Endothelial cell of umbilical vein (primary cell): Measurements from ENCODE around the gene ITGA1. TPM values are rescaled to one million over a fixed set of nuclear protein-coding genes. Genes with fewer than 3 reads are reported as not detected.

Experiments used
- BruUV-seq: library from RNA; stranded (reverse); fragments of 400-500 nt; replicated peaks from 2 replicates; lab custom pipeline; 2021; lab: Mats Ljungman, UMichigan
- CTCF ChIA-PET: fragments of 300-600, 350-600 bp; sonication (Branson Sonifier 250); formaldehyde crosslinking; loops from one replicate; lab custom pipeline; 2021; ENCODE audit warnings: antibody characterized with exemption, inconsistent platforms; lab: Charles Lee
- POLR2A ChIA-PET: fragments of 300-600, 350-600 bp; sonication (Branson Sonifier 250); formaldehyde crosslinking; loops from one replicate; lab custom pipeline; 2021; ENCODE audit warnings: antibody characterized with exemption, inconsistent platforms; lab: Charles Lee
- DNase-seq: peaks from one replicate; pipeline ENCODE4 v3.0.0-alpha.2; 2011; ENCODE audit warnings: low read depth, low spot score
- FAIRE-seq: peaks from 2 replicates; lab custom pipeline; 2011; peaks lifted over from hg19 to GRCh38; lab: Jason Lieb, UNC
- H2AFZ ChIP-seq: 2 replicates; pipeline ENCODE4 v1.6.0; 2012; ENCODE audit warnings: low read depth, low read length, control low read depth, inconsistent platforms
- H3K27ac ChIP-seq: 2 replicates; pipeline ENCODE4 v1.5.1; 2011; ENCODE audit warnings: low read depth, mild to moderate bottlenecking, control low read depth, low read length, moderate library complexity; ENCODE audit not compliant: insufficient read depth
- H3K27me3 ChIP-seq, 2 experiments: 2 replicates each; pipeline versions ENCODE4 v1.6.0 to v1.6.1; 2011; ENCODE audit warnings: low read length in 2 of 2, mixed read lengths in 1 of 2; ENCODE audit not compliant: control insufficient read depth in 2 of 2, insufficient read depth in 2 of 2
- H3K36me3 ChIP-seq, 2 experiments: 2 replicates in 1 of 2; 3 replicates in 1 of 2; pipeline ENCODE4 v1.5.1; 2011; ENCODE audit warnings: low read length in 2 of 2, mild to moderate bottlenecking in 1 of 2, moderate library complexity in 1 of 2; ENCODE audit not compliant: control insufficient read depth in 2 of 2, insufficient read depth in 2 of 2; ENCODE audit errors: extremely low read depth in 1 of 2
- H3K4me1 ChIP-seq: 3 replicates; pipeline ENCODE4 v1.5.1; 2011; ENCODE audit warnings: mild to moderate bottlenecking, low read length; ENCODE audit not compliant: control insufficient read depth, insufficient read depth; ENCODE audit errors: extremely low read depth
- H3K4me2 ChIP-seq: 2 replicates; pipeline ENCODE4 v1.6.1; 2011; ENCODE audit warnings: low read length, control low read depth, mixed read lengths; ENCODE audit not compliant: insufficient read depth
- H3K4me3 ChIP-seq, 3 experiments: fragments of 200-600 bp in 1 of 3; sonication (generic), shearing (Covaris generic) in 1 of 3; replicated peaks in 1 of 3; 2 replicates each; pipeline ENCODE4 v1.5.1; 2011 to 2016; ENCODE audit warnings: control low read depth in 3 of 3, low read length in 3 of 3, mild to moderate bottlenecking in 2 of 3, inconsistent platforms in 1 of 3, low read depth in 1 of 3, moderate library complexity in 1 of 3; ENCODE audit not compliant: insufficient read depth in 1 of 3
- H3K79me2 ChIP-seq: 2 replicates; pipeline ENCODE4 v1.6.0; 2012; ENCODE audit warnings: low read length, inconsistent platforms; ENCODE audit not compliant: control insufficient read depth, insufficient read depth
- H3K9ac ChIP-seq: replicated peaks from 2 replicates; pipeline ENCODE3; 2011; ENCODE audit warnings: low read length, control low read depth; ENCODE audit not compliant: insufficient read depth; ENCODE audit errors: extremely low read depth
- H3K9me1 ChIP-seq: replicated peaks from 3 replicates; pipeline ENCODE4 v1.6.0; 2011; ENCODE audit warnings: mild to moderate bottlenecking, low read length; ENCODE audit not compliant: control insufficient read depth, insufficient read depth; ENCODE audit errors: extremely low read depth
- H3K9me3 ChIP-seq: replicated peaks from 2 replicates; pipeline ENCODE4 v1.5.1; 2012; ENCODE audit warnings: low read length, inconsistent platforms; ENCODE audit not compliant: control insufficient read depth, insufficient read depth
- H4K20me1 ChIP-seq: replicated peaks from 2 replicates; pipeline ENCODE3; 2011; ENCODE audit warnings: mild to moderate bottlenecking, low read length; ENCODE audit not compliant: control insufficient read depth, insufficient read depth; ENCODE audit errors: extremely low read depth
- EZH2 ChIP-seq: IDR thresholded peaks from 2 replicates; pipeline ENCODE4 v1.6.1; 2012; ENCODE audit warnings: borderline replicate concordance, low read depth, mild to moderate bottlenecking, moderate library complexity, low read length, inconsistent platforms; ENCODE audit not compliant: severe bottlenecking
- FOS ChIP-seq: IDR thresholded peaks from 2 replicates; pipeline ENCODE4 v1.6.1; 2011; ENCODE audit warnings: mild to moderate bottlenecking, low read length, moderate library complexity, borderline replicate concordance; ENCODE audit not compliant: insufficient read depth
- GATA2 ChIP-seq: IDR thresholded peaks from 2 replicates; pipeline ENCODE4 v1.7.0; 2011; ENCODE audit warnings: low read depth, mild to moderate bottlenecking, moderate library complexity, mixed read lengths, low read length; ENCODE audit not compliant: insufficient read length, insufficient read depth
- JUN ChIP-seq: IDR thresholded peaks from 2 replicates; pipeline ENCODE4 v1.6.1; 2011; ENCODE audit warnings: borderline replicate concordance, low read depth; ENCODE audit not compliant: insufficient read length, insufficient read depth
- MYC ChIP-seq: IDR thresholded peaks from one replicate; pipeline ENCODE4 v1.6.1; 2011; ENCODE audit warnings: mild to moderate bottlenecking, low read depth, low read length
- POLR2A ChIP-seq: IDR thresholded peaks from 2 replicates; pipeline ENCODE4 v1.6.1; 2012; ENCODE audit warnings: low read depth, mild to moderate bottlenecking, control low read depth, low read length
- POLR2AphosphoS5 ChIP-seq: IDR thresholded peaks from 2 replicates; pipeline ENCODE4 v1.6.1; 2012; ENCODE audit warnings: low read depth, mild to moderate bottlenecking, control low read depth, low read length, moderate library complexity; ENCODE audit not compliant: insufficient read depth
- dilution Hi-C: fragments of 300-500 bp; cut with MboI; formaldehyde crosslinking; loops from one replicate; pipeline ENCODE4 v1.15.0; 2019; ENCODE audit warnings: low sequenced_read_pairs; ENCODE audit not compliant: extremely low pct_ligation_motif_present
- intact Hi-C: fragments of 100-400 bp; cut with micrococcal nuclease; formaldehyde crosslinking; loops from one replicate; pipeline ENCODE4 v1.10.0; 2022
- polyA plus RNA-seq, 4 experiments: library from polyadenylated mRNA; depleted of rRNA in 3 of 4; stranded (reverse) in 3 of 4; unstranded in 1 of 4; fragments of >200 nt; gene quantifications; 2 replicates each; pipeline versions ENCODE4 v1.2.1 to v1.2.3, GENCODE V29; 2011 to 2012; ENCODE audit warnings: missing spikeins in 1 of 4
- total RNA-seq: library from RNA; stranded (reverse); gene quantifications from 2 replicates; pipeline ENCODE4 v1.2.3, GENCODE V29; 2021
- TF ChIP-seq, protein P1 (sequence below): IDR thresholded peaks from 2 replicates; pipeline ENCODE4 v1.6.1; 2011; ENCODE audit not compliant: insufficient read depth, insufficient read length
- TF ChIP-seq, protein P2 (sequence below), 2 donors: IDR thresholded peaks; 1 replicate in 1 of 2; 2 replicates in 1 of 2; pipeline ENCODE4 v1.5.1; 2011; ENCODE audit warnings: low read length in 2 of 2, mild to moderate bottlenecking in 2 of 2, moderate library complexity in 2 of 2, control low read depth in 1 of 2, inconsistent platforms in 1 of 2, low read depth in 1 of 2; ENCODE audit not compliant: insufficient read depth in 1 of 2; ENCODE audit errors: extremely low read depth in 1 of 2

The ITGA1 gene
- total and polyA plus RNA-seq, 2 donors (not counting 3 experiments of a cell fraction or from before 2014, with no cell fraction given) = 0.65 to 1.9 TPM

DNA sequence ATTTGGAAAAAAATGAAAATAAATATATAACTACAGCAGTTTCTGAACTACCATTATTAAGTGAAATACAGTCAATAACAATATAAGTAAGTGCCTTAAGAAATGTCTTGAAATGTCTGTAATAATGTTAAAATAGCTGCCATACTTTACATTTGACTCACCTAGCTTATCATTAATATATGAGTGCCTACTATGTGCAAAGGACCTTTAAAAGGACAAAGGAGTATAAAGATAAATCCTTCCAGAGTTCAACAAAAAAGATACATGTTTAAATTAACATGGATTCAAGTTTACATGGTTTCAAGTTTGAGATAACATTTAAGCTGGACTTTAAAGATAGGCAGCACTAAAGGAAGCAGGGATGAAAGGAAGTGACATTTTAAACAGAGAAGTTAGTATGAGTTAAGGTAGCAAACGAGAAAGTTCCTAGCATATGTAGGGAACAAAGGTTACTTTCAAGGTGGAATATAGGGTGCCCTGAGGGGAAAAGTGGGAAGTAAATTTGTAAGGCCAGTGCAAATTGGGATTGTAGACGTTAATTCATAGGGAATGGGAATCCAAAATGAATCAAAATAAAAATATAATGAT, 8.9 kb downstream of the ITGA1 start:
- no peak for TF ChIP-seq POLR2A
- dilution Hi-C loops (no loop called here), intact Hi-C loops (no loop called here)
- Histone ChIP-seq H3K9me3 (no peaks in the 10 kb centered on the region), H4K20me1 (no peaks in the 10 kb centered on the region), H2AFZ (no peak overlapping the region), H3K9ac (no peak overlapping the region), H3K27ac (no peak overlapping the region), H3K79me2 (peaks cover 11% of the 10 kb centered on the region), H3K9me1 (no peaks in the 10 kb centered on the region), H3K4me3 (no peak overlapping the region), H3K27me3 (no peaks in the 10 kb centered on the region), H3K4me2 (no peak overlapping the region), H3K4me1 (peaks cover 11% of the 10 kb centered on the region), H3K36me3 (no peaks in the 10 kb centered on the region)
- CTCF ChIA-PET = interaction anchor here (1.2 kb wide), 1 partner anchor 119 kb away, joined by 5 read pairs; no protein-coding TSS in a partner anchor
- no peak for FAIRE-seq
- POLR2A ChIA-PET = no interaction called here
- DNase-seq = no peak
- no TSS peak for BruUV-seq

DNA sequence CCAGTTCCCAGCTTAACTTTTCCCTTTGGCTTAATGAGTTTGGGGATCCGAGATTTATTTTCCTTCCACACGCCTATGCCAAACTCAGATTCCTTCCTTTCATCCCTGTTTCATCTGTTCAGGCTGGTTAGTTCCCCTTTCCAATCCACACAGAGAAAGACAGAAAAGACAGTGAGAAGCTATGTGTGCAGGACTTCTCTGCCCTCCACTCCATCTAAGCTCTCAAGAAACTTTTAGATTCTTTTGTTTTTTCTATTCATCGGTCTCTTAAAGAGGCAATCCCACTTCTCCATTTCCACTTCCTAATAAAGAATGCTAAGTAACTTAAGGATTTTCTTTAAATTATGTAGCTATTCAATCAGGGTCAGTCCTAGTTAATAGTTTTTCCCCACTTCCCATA, 11.2 kb downstream of the ITGA1 start:
- H3K27me3 ChIP-seq = no peaks in the 10 kb centered on the region
- CTCF ChIA-PET = interaction anchor here (1.0 to 4.6 kb wide), 12 partner anchors 9 to 117 kb away, joined by 3 to 71 read pairs (median 6); partner anchors contain the start of genes ITGA1 and PELO
- peak overlapping the region; percentile 91 for H3K4me2 ChIP-seq
- FAIRE-seq = no peak
- H3K9ac ChIP-seq = peak overlapping the region; percentile 79
- H3K36me3 ChIP-seq = no peaks in the 10 kb centered on the region
- H3K9me1 ChIP-seq = no peaks in the 10 kb centered on the region
- intact Hi-C loops (loop anchor here (1.0 kb wide), 2 partner anchors 11 to 116 kb away; no protein-coding TSS in a partner anchor), dilution Hi-C loops (no loop called here)
- peak overlapping the region; percentile 85 for H2AFZ ChIP-seq
- no peaks in the 10 kb centered on the region for H3K9me3 ChIP-seq
- TF ChIP-seq, protein P1, sequence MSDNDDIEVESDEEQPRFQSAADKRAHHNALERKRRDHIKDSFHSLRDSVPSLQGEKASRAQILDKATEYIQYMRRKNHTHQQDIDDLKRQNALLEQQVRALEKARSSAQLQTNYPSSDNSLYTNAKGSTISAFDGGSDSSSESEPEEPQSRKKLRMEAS = no peak
- TF ChIP-seq, protein P2, sequence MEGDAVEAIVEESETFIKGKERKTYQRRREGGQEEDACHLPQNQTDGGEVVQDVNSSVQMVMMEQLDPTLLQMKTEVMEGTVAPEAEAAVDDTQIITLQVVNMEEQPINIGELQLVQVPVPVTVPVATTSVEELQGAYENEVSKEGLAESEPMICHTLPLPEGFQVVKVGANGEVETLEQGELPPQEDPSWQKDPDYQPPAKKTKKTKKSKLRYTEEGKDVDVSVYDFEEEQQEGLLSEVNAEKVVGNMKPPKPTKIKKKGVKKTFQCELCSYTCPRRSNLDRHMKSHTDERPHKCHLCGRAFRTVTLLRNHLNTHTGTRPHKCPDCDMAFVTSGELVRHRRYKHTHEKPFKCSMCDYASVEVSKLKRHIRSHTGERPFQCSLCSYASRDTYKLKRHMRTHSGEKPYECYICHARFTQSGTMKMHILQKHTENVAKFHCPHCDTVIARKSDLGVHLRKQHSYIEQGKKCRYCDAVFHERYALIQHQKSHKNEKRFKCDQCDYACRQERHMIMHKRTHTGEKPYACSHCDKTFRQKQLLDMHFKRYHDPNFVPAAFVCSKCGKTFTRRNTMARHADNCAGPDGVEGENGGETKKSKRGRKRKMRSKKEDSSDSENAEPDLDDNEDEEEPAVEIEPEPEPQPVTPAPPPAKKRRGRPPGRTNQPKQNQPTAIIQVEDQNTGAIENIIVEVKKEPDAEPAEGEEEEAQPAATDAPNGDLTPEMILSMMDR (IDR thresholded peaks at IDR 0.05; ENCODE audit: extremely low read depth in 1 of 2, insufficient read depth in 1 of 2, low read depth in 1 of 2, low read length in 2 of 2) = no peak
- TF ChIP-seq POLR2AphosphoS5 (no peak), EZH2 (no peak), FOS (no peak), JUN (no peak), GATA2 (no peak), POLR2A (no peak), MYC (no peak)
- POLR2A ChIA-PET = no interaction called here
- H3K79me2 ChIP-seq = peaks cover 30% of the 10 kb centered on the region
- peaks cover 25% of the 10 kb centered on the region for H3K4me1 ChIP-seq
- H3K4me3 ChIP-seq = peak overlapping the region; percentile 66 to 90 (median 69)
- no TSS peak for BruUV-seq
- DNase-seq = no peak
- H3K27ac ChIP-seq = peak overlapping the region; percentile 58
- no peaks in the 10 kb centered on the region for H4K20me1 ChIP-seq
